ENCODE results near the gene GSTA2.
"Not testable (repeated sequence)": the region's sequence is repeated elsewhere in the genome, so short reads cannot be mapped to it uniquely, and the experiment has no call there.

GSTA2 gene

DNA sequence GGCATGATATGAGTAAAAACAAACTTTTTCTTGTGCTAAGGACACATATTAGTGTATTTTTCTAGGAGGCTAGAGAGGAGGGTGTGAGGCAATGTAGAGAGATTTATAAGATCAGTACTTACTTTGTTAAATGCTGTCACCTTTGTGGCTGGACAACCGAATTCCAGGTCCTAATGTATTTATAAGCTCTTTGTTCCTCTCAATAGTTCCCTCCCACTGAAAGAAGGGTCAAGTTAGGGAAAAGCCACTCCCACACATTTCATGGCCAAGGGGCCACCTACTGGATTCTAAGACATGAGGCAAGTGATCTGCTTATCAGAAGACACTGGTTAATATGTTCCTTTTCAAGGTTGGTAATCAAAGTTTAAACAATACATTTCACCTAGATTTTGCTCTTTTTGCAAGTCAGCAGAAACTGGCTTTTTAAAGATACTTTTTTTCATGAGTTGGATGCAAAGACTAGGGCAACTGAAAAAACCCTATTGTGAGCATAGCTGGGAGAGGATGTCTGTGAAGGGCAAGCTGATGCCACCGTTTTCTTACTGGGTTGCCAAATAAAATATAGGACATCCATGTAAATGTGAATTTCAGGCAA, at the start of gene GSTA2:
GSTA2 (minus strand) TSS at position 154 of the 595 bp plus-strand sequence. CDS start 5,528 bp downstream, outside the sequence.
- not testable (repeated sequence) for DNase-seq

DNA sequence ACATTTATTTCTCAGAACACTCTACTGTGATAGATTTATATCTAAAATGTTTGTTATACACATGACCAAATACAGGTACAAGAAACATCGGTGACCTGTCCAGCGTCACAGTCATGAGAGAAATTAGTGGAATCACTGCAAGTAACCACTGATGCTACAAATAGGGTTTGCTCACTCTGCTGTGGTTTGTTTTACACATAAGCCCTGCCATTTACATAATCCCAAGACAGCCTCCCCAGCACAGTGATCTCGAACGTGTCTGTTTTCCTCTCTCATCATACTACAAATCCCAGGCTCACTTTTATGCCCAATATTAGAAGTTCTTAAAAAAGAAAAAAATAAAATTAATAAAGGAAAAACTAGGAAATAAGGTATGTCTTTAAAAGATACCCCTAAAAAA, 46.5 kb upstream of the GSTA2 start:
- not testable (repeated sequence) for DNase-seq

DNA sequence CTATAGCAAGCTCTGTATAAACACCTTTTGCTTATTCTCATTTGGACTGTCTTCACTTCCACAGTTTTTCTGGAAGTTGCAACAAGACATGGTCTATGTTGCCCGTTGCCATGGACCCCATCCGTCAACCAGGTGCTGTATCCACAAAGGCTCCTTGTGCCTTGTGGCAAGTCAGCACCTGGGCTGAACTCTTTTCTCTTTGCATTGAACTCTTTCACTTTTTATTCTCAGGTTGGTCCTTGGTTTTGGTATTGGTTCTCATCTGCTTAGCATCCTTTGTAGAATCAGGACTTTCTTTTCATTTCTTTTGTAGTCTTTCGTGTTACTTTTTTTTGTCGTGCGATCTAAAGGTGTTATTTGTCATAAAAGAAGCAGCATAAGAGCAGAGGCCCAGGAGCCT, 45.4 kb upstream of the GSTA2 start:
- DNase-seq, result no peak

DNA sequence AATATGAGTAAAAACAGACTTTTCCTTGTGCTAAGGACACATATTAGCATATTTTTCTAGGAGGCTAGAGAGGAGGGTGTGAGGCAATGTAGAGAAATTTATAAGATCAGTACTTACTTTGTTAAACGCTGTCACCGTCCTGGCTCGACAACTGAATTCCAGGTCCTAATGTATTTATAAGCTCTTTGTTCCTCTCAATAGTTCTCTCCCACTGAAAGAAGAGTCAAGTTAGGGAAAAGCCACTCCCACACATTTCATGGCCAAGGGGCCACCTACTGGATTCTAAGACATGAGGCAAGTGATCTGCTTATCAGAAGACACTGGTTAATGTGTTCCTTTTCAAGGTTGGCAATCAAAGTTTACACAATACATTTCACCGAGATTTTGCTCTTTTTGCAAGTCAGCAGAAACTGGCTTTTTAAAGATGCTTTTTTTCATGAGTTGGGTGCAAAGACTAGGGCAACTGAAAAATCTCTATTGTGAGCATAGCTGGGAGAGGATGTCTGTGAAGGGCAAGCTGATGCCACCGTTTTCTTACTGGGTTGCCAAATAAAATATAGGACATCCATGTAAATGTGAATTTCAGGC, 40.5 kb upstream of the GSTA2 start, which contains the start of gene GSTA1:
GSTA1 (minus strand) TSS at position 149 of the 588 bp plus-strand sequence. CDS start 4,549 bp downstream, outside the sequence.
- DNase-seq, result not testable (repeated sequence)

DNA sequence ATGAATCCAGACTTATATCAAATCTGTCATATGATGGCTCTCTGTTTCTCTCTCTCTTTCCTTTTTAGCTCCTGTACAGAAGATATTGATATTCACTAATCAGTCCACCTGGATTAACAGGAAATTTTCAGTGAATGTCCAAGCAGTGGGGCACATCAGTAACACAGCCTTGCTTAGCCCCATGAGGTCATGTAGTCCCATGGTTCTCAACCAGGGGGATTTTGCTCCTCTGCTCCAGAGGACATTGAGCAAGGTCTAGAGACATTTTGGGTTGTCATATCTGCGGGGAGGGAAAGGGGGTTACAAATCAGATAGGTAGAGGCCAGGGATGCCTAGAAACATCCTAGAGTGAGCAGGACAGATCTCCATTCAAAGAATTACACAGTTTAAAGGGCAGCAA, 39.5 kb upstream of the GSTA2 start:
- no peak for DNase-seq

GRCh38 chr6:52801188-52801841, 38.0 kb upstream of the GSTA2 start:
- DNase-seq, result no peak

GRCh38 chr6:52799272-52799671, 36.0 kb upstream of the GSTA2 start:
- DNase-seq, result not testable (repeated sequence)

DNA sequence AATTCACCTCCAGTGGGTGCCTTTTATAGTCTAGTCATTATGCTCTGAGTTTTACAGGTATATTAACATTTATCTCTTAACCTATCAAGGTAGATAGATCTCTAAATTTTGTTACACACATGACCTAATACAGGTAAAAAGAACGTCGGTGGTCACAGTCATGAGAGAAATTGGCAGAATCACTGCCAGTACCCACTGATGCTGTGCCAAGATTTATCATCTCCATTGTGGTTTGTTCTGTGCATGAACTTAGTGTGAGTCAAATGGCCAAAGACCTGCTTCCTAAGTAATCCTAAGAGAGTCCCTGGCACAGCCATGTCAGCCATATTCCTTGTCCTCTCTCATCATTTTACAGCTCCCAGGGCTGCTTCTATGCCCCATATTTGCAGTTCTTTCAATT, 31.1 kb upstream of the GSTA2 start:
- not testable (repeated sequence) for DNase-seq

DNA sequence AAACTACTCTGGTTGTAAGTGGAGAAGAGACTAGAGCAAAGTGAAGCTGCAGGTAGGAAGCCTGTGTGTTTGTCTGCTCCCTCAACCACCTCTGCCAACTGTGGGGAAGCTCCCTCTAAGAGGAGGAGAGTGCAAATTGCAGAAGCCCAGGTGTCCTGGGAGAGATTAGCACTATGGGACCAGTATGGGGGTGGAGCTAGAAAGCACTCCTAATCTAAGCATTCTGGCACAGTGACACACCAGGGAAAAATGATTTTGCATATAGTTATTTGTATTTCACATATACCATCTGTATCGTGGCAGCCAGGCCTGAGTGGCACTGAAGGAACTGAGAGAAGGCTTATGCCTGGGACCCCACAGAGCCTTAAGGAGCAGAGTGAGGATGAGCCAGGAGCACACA, 27.6 kb upstream of the GSTA2 start:
- DNase-seq, result no peak

DNA sequence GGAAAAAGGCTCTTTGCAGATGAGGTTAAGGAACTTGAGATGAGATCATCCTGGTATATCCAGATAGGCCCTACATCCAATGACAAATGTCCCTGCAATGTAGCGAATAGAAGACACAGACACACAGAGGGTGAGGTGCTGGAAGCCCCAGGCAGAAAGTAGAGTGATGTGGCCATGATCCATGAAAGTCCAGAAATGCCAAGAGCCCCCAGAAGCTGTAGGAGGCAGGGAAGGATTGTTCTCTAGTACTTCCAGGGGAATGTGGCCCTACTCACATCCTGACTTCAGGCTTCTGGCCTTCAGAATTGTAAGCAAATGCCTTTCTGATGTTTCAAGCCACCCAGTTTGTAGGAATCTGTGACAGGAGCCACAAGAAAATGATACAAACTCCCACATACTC, 26.4 kb upstream of the GSTA2 start:
- DNase-seq, result peak; percentile 82

GRCh38 chr6:52788478-52788877, 25.2 kb upstream of the GSTA2 start:
- DNase-seq, result peak; percentile 54

- no peak for DNase-seq
Measured at GRCh38 chr6:52787917-52788316, 24.6 kb upstream of the GSTA2 start.

DNA sequence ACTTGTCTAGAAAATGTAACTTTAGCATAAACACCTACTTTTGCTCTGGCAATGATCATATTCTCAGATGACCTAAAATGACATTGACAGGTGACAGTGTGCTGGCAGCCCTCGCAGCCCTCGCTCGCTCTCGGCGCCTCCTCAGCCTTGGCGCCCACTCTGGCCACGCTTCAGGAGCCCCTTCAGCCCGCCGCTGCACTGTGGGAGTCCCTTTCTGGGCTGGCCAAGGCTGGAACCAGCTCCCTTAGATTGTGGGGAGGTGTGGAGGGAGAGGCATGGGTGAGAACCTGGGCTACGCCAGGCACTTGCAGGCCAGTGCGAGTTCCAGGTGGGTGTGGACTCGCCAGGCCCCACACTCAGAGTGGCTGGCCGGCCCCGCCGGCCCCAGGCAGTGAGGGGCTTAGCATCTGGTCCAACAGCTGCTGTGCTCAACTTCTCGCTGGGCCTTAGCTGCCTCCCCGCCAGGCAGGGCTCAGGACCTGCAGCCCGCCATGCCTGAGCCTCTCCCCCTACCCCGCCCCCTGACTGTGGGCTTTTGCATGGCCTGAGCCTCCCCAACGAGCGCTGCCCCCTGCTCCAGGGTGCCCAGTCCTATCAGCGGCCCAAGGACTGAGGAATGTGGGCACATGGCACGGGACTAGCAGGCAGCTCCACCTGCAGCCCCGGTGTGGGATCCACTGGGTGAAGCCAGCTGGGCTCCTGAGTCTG, 23.1 kb upstream of the GSTA2 start:
- no peak for DNase-seq

DNA sequence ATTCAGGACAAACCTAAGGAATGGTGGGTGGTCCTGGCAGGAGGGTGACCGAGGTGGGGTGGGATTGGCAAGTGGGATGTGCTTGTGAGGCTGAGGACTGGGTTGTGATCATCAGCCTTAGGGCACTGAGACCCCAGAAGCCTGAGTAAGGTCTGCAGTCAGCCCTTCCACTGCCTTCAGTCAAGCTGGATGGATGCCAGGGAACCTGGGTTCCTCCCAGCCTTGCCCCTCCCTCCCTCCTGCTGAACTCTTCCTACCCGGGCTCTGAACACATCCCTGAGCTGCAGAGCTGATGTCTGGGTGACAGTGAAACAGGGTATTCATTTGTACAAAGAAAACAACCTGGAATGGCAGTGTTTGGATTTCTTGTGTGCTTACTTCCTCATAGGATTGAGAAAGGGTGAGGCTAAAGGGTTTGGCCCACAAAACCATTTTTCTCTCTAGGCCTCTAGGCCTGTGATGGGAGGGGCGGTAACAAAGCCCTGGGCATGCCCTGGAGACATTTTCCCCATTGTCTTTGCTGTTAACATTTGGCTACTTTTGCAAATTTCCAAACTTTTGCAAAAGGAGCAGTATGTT, 19.5 kb upstream of the GSTA2 start:
- not testable (repeated sequence) for DNase-seq

GRCh38 chr6:52782209-52782608, 18.9 kb upstream of the GSTA2 start:
- not testable (repeated sequence) for DNase-seq

DNA sequence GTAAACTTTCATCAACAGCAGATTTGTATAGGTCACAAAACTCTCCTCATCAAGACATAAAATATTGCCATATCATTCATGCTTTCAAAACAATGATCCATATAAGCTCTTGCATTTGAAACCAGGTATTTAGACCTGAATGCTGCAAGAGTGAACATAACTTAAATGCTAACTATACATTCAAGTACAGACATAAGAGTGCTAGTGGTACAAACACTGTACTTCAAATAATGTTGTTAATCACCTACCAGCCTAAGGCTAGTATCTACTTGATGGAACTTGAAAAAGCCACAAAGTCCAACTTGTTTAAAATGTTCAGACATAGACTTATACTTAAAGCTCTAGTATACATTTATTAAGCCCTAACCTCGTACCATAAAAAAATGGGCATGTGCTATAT, 16.0 kb upstream of the GSTA2 start:
- DNase-seq, result no peak

- not testable (repeated sequence) for DNase-seq
Measured at GRCh38 chr6:52776711-52777351, 13.6 kb upstream of the GSTA2 start.

DNA sequence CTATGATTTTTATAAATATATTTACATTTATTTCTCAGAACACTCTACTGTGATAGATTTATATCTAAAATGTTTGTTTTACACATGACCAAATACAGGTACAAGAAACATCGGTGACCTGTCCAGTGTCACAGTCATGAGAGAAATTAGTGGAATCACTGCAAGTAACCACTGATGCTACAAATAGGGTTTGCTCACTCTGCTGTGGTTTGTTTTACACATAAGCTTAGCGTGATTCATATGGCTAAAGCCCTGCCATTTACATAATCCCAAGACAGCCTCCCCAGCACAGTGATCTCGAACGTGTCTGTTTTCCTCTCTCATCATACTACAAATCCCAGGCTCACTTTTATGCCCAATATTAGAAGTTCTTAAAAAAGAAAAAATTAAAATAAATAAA, 6.1 kb upstream of the GSTA2 start:
- not testable (repeated sequence) for DNase-seq

DNA sequence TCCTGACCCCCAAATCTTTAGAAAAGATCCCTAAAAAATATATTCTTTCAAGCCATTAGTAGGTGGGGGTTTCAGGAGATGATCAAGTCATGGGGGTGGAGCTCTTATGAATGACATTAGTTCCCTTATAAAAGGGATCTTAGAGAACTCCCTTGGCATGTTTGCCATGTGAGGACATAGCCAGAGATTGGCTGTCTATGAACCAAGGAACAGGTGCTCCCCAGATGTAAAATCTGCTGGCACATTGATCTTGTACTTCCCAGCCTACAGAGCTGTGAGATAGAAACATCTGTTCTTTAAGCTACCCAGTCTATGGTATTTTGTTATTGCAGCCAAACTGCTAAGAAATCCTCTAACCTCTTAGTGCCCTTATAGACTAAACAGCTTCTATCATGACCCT, 4.4 kb upstream of the GSTA2 start:
- DNase-seq, result not testable (repeated sequence)

DNA sequence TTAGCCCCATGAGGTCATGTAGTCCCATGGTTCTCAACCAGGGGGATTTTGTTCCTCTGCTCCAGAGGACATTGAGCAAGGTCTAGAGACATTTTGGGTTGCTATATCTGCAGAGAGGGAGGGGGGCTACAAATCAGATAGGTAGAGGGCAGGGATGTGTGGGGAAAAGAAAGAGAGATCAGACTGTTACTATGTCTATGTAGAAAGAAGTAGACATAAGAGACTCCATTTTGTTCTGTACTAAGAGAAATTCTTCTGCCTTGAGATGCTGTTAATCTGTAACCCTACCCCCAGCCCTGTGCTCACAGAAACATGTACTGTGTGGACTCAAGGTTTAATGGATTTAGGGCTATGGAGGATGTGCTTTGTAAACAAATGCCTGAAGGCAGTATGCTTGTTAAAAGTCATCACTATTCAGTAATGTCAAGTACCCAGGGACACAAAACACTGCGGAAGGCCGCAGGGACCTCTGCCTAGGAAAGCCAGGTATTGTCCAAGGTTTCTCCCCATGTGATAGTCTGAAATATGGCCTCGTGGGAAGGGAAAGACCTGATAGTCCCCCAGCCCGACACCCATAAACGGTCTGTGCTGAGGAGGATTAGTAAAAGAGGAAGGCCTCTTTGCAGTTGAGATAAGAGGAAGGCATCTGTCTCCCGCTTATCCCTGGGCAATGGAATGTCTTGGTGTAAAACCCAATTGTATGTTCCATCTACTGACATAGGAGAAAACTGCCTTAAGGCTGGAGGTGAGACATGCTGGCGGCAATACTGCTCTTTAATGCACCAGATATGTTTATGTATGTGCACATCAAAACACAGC, 1.4 kb downstream of the GSTA2 start:
- DNase-seq, result not testable (repeated sequence)

DNA sequence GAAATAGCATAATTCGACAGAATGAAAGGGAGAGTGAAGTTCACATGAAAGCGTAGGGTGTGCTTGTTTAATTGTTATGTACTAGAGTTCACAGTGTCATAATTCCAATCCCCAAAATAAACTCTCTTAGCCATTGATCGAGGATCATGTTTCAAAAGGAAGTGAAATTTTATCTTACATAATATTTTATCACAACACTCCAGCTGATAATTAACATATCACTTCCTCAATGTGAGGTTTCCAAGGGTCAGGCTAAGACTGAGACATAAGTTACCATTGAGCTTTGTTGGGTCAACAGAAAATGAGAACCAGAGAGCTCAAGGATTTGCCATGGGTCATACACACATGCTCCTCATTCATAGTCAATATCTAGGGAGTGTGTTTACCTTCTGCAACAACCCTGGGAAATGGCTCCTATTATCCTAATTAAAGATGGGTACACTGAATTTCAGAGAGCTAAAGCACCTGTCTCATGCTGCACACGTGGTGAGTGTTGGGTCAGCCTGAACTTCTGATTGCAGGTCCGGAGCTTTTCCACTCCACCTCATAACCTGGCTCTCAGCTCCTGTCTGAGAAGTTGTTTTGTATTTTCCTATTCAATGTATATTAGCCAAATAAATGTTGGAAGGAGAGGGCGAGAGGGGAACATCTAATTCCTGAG, 3.0 kb downstream of the GSTA2 start:
- DNase-seq, result no peak

Data from kidney glomerular epithelial cell (primary cell).